Measurements from ENCODE around the gene CD44. TPM values are rescaled to one million over a fixed set of nuclear protein-coding genes. Genes with fewer than 3 reads are reported as not detected.

CD44 gene
- total RNA-seq, 1 experiment from 2014 or later: 11.4 TPM

GRCh38 chr11:35256296-35256695 lies 117.3 kb downstream of the CD44 start:
- no peak for DNase-seq
- Histone ChIP-seq H3K36me3 (replicated peaks; ENCODE audit: control insufficient read depth, insufficient read depth, low read length) (no peaks in the 10 kb centered on the region), H3K4me3 (ENCODE audit: insufficient read depth, low read depth, low read length) (no peak overlapping the region), H3K27me3 (ENCODE audit: control insufficient read depth, insufficient read depth, low read length) (no peaks in the 10 kb centered on the region)

GRCh38 chr11:35257281-35257680 lies 118.3 kb downstream of the CD44 start:
- DNase-seq: no peak
- Histone ChIP-seq H3K27me3 (ENCODE audit: control insufficient read depth, insufficient read depth, low read length) (no peaks in the 10 kb centered on the region), H3K4me3 (ENCODE audit: insufficient read depth, low read depth, low read length) (no peak overlapping the region), H3K36me3 (replicated peaks; ENCODE audit: control insufficient read depth, insufficient read depth, low read length) (no peaks in the 10 kb centered on the region)

GRCh38 chr11:35259529-35259928 lies 120.6 kb downstream of the CD44 start:
- no peak for DNase-seq
- Histone ChIP-seq H3K27me3 (ENCODE audit: control insufficient read depth, insufficient read depth, low read length) (no peaks in the 10 kb centered on the region), H3K36me3 (replicated peaks; ENCODE audit: control insufficient read depth, insufficient read depth, low read length) (no peaks in the 10 kb centered on the region), H3K4me3 (ENCODE audit: insufficient read depth, low read depth, low read length) (no peak overlapping the region)

GRCh38 chr11:35260342-35260985 lies 121.5 kb downstream of the CD44 start:
- Histone ChIP-seq H3K36me3 (replicated peaks; ENCODE audit: control insufficient read depth, insufficient read depth, low read length) (no peaks in the 10 kb centered on the region), H3K4me3 (ENCODE audit: insufficient read depth, low read depth, low read length) (no peak overlapping the region), H3K27me3 (ENCODE audit: control insufficient read depth, insufficient read depth, low read length) (no peaks in the 10 kb centered on the region)
- DNase-seq: no peak

GRCh38 chr11:35261197-35261596 lies 122.2 kb downstream of the CD44 start:
- no peaks in the 10 kb centered on the region for H3K36me3 ChIP-seq (replicated peaks; ENCODE audit: control insufficient read depth, insufficient read depth, low read length)
- no peak for DNase-seq
- H3K4me3 ChIP-seq (ENCODE audit: insufficient read depth, low read depth, low read length): no peak overlapping the region
- no peaks in the 10 kb centered on the region for H3K27me3 ChIP-seq (ENCODE audit: control insufficient read depth, insufficient read depth, low read length)

GRCh38 chr11:35262056-35262455 lies 123.1 kb downstream of the CD44 start:
- Histone ChIP-seq H3K27me3 (ENCODE audit: control insufficient read depth, insufficient read depth, low read length) (no peaks in the 10 kb centered on the region), H3K36me3 (replicated peaks; ENCODE audit: control insufficient read depth, insufficient read depth, low read length) (no peaks in the 10 kb centered on the region)

GRCh38 chr11:35262735-35263134 lies 123.8 kb downstream of the CD44 start:
- Histone ChIP-seq H3K27me3 (ENCODE audit: control insufficient read depth, insufficient read depth, low read length) (no peaks in the 10 kb centered on the region), H3K4me3 (ENCODE audit: insufficient read depth, low read depth, low read length) (no peak overlapping the region), H3K36me3 (replicated peaks; ENCODE audit: control insufficient read depth, insufficient read depth, low read length) (no peaks in the 10 kb centered on the region)
- no peak for DNase-seq

More at GRCh38 chr11:35262056-35262455, 123.1 kb downstream of the CD44 start:
- no peak for DNase-seq
- H3K4me3 ChIP-seq (ENCODE audit: insufficient read depth, low read depth, low read length): no peak overlapping the region

- Histone ChIP-seq H3K27me3 (ENCODE audit: control insufficient read depth, insufficient read depth, low read length) (no peaks in the 10 kb centered on the region), H3K36me3 (replicated peaks; ENCODE audit: control insufficient read depth, insufficient read depth, low read length) (no peaks in the 10 kb centered on the region), H3K4me3 (ENCODE audit: insufficient read depth, low read depth, low read length) (no peak overlapping the region)
- DNase-seq: no peak
Observed at GRCh38 chr11:35265755-35266454, 126.9 kb downstream of the CD44 start.

- H3K4me3 ChIP-seq (ENCODE audit: insufficient read depth, low read depth, low read length): no peak overlapping the region
- H3K36me3 ChIP-seq (replicated peaks; ENCODE audit: control insufficient read depth, insufficient read depth, low read length): no peaks in the 10 kb centered on the region
- H3K27me3 ChIP-seq (ENCODE audit: control insufficient read depth, insufficient read depth, low read length): no peaks in the 10 kb centered on the region
- no peak for DNase-seq
Observed at GRCh38 chr11:35267504-35267903, 128.5 kb downstream of the CD44 start.

GRCh38 chr11:35270342-35270741 lies 131.4 kb downstream of the CD44 start:
- DNase-seq: no peak
- Histone ChIP-seq H3K4me3 (ENCODE audit: insufficient read depth, low read depth, low read length) (no peak overlapping the region), H3K36me3 (replicated peaks; ENCODE audit: control insufficient read depth, insufficient read depth, low read length) (no peaks in the 10 kb centered on the region), H3K27me3 (ENCODE audit: control insufficient read depth, insufficient read depth, low read length) (no peaks in the 10 kb centered on the region)

- no peaks in the 10 kb centered on the region for H3K27me3 ChIP-seq (ENCODE audit: control insufficient read depth, insufficient read depth, low read length)
- H3K36me3 ChIP-seq (replicated peaks; ENCODE audit: control insufficient read depth, insufficient read depth, low read length): no peaks in the 10 kb centered on the region
- no peak for DNase-seq
- no peak overlapping the region for H3K4me3 ChIP-seq (ENCODE audit: insufficient read depth, low read depth, low read length)
Observed at GRCh38 chr11:35271031-35271430, 132.1 kb downstream of the CD44 start.

- Histone ChIP-seq H3K4me3 (ENCODE audit: insufficient read depth, low read depth, low read length) (no peak overlapping the region), H3K36me3 (replicated peaks; ENCODE audit: control insufficient read depth, insufficient read depth, low read length) (no peaks in the 10 kb centered on the region), H3K27me3 (ENCODE audit: control insufficient read depth, insufficient read depth, low read length) (no peaks in the 10 kb centered on the region)
- no peak for DNase-seq
Observed at GRCh38 chr11:35272391-35272902, 133.5 kb downstream of the CD44 start.

- Histone ChIP-seq H3K36me3 (replicated peaks; ENCODE audit: control insufficient read depth, insufficient read depth, low read length) (no peaks in the 10 kb centered on the region), H3K27me3 (ENCODE audit: control insufficient read depth, insufficient read depth, low read length) (no peaks in the 10 kb centered on the region), H3K4me3 (ENCODE audit: insufficient read depth, low read depth, low read length) (no peak overlapping the region)
- DNase-seq: peak; percentile 13
Observed at GRCh38 chr11:35274909-35275785, 136.2 kb downstream of the CD44 start.

- DNase-seq: no peak
Observed at GRCh38 chr11:35275786-35276170, 136.8 kb downstream of the CD44 start.

More at GRCh38 chr11:35275786-35276170, 136.8 kb downstream of the CD44 start:
- H3K27me3 ChIP-seq (ENCODE audit: control insufficient read depth, insufficient read depth, low read length): no peaks in the 10 kb centered on the region
- no peaks in the 10 kb centered on the region for H3K36me3 ChIP-seq (replicated peaks; ENCODE audit: control insufficient read depth, insufficient read depth, low read length)
- no peak overlapping the region for H3K4me3 ChIP-seq (ENCODE audit: insufficient read depth, low read depth, low read length)

Data from H7 (cell line).